COR-L47 (cell line): ENCODE data around the gene ANXA7.
"Not testable (repeated sequence)": the region's sequence is repeated elsewhere in the genome, so short reads cannot be mapped to it uniquely, and the experiment has no call there.

ENCODE experiments used
- DNase-seq: peaks from one replicate; lab custom pipeline; 2025; lab: John Stamatoyannopoulos, UW

ANXA7 gene

GRCh38 chr10:73407495-73407894, 6.4 kb downstream of the ANXA7 start:
- no peak for DNase-seq

DNA sequence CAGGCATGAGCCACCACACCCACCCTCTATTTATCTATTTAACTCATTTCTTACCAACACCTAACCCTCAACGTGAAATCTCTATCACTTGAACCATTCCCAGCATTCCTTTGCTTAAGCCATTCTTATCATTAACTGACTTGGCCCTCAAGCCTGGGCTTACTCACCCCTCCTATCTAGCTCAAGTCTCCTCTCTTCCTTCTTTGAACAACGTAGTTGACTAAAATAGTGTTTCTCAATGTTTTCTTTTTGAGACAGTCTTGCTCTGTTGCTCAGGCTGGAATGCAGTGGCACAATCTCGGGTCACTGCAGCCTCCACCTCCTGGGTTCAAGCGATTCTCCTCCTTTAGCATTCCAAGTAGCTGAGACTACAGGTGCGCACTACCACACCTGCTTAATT, 7.0 kb downstream of the ANXA7 start:
- no peak for DNase-seq

DNA sequence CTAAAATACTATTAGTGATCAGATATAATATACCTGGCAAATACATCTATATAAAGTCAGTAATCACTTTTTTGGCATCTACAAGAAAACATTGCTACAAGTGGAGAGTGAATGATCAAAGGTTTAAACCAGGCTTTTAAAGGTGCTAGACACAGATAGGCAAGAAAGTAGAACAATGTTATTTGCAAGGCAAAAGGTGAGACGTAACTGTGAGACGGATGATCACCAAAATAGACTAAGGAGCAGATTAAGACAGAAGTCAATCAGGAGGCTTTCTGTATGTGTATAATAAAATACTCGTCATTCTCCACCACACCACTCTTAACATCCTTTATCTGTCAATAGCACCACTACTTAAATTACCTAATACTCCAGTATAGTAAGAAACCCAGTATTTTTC, 8.3 kb downstream of the ANXA7 start:
- no peak for DNase-seq

- no peak for DNase-seq
Measured at GRCh38 chr10:73404690-73405089, 9.2 kb downstream of the ANXA7 start.

DNA sequence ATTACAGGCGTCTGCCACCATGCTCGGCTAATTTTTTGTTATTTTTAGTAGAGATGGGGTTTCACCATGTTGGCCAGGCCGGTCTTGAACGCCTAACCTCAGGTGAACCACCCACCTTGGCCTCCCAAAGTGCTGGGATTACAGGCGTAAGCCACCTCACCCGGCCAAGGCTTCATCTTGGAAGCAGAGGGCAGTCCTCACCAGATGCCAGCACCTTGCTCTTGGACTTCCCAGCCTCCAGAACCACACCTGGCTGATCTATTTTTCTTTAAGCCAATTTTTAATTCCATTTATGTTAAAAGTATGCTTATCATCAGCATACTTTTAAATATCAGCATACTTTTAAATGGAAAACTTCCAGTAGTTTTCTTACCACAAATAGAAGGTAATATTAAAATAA, 12.2 kb downstream of the ANXA7 start:
- no peak for DNase-seq

DNA sequence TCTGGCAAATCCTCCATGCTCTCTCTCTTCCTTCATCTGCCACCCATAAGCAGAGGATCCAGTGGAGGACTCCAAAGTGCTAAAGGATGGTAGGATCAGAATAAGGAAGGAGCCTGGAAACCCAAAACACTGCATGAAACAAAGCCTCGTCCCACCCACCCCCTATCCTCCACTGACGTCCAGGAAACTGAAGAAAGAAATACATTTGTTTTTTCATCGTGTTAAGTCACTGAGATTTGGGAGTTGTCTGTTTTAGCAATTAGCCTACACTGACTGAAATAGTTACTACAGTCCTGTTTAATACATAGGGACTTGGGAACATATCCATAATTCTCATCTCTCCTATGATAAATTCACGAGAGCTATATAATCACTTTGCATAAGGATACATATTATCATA, 14.8 kb downstream of the ANXA7 start:
- no peak for DNase-seq

DNA sequence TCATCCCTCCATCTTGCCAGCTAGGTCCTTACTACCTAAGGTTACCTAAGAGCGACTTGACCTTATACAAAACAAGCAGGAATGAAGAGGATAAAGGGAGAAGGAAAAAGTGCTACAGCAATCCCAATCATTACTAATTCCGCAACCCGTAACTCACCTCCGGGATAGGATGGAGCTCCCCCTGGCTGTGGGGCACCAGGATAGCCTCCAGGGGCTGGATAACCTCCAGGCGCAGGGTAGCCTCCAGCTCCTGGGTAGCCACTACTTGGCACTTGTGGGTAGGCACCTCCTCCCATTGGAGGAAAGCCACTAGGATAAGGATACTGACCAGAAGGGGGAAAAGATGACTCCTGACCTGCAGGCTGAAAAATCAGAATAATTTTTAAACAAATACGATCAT, 15.8 kb downstream of the ANXA7 start:
- no peak for DNase-seq

DNA sequence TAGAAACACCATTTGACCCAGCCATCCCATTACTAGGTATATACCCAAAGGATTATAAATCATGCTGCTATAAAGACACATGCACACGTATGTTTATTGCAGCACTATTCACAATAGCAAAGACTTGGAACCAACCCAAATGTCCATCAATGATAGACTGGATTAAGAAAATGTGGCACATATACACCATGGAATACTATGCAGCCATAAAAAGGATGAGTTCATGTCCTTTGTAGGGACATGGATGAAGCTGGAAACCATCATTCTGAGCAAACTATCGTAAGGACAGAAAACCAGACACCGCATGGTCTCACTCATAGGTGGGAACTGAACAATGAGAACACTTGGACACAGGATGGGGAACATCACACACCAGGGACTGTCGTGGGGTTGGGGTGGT, 19.5 kb downstream of the ANXA7 start:
- DNase-seq: not testable (repeated sequence)

GRCh38 chr10:73388228-73388627, 25.6 kb downstream of the ANXA7 start:
- DNase-seq: no peak

- DNase-seq: no peak
Measured at GRCh38 chr10:73386583-73386982, 27.3 kb downstream of the ANXA7 start.

DNA sequence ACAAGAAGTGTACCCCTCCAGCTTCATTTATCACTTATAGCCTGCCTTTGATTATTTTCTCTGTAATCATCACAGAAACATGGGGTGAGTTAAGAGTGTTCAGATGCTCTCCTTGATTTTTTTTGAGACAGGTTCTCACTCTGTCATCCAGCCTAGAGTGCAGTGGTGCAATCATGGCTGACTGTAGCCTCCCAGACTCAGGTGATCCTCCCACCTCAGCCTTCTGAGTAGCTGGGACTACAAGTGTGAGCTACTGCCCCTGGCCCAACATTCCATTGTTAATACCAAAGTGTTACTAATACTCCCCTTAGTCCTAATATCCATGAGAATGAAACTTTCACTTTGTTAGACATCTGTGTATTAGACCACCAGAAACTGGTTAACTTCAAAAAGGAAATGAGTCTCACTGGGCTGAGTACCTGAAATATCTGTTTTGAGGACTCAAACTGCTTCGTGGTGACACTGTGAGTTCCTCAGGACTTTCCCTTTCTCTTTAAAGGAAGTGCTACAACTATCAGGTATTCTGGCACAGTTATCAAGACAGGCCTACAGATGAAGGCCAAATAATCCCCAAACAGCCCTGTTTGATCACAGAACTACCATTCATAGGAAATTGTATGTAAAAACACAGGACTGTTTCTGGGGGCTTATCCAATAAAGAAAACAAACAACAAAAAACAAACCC, 34.7 kb downstream of the ANXA7 start:
- DNase-seq: no peak

- DNase-seq: no peak
Measured at GRCh38 chr10:73376679-73377078, 37.2 kb downstream of the ANXA7 start.

- no peak for DNase-seq
Measured at GRCh38 chr10:73368238-73368637, 45.6 kb downstream of the ANXA7 start.

GRCh38 chr10:73366381-73367298, 47.2 kb downstream of the ANXA7 start:
- no peak for DNase-seq

GRCh38 chr10:73364964-73365363, 48.9 kb downstream of the ANXA7 start:
- no peak for DNase-seq

DNA sequence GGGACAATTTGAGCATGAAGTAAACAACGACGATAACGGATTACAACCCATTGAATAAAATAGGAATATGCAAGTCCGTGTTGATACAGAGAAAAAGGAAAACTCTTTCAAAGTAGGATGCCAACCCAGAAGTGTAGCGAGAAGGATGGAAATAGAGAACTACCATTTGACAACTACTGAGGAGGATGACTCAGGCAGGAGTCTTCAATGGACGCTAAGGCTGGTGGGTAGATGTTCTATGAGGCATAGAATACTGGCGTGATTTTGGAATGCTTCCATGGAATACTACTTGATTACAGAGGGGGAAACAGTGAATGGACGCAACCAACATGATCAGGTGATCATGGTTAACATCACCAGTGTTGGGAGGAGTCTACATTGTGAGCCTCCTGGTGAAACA, 54.4 kb downstream of the ANXA7 start:
- no peak for DNase-seq

DNA sequence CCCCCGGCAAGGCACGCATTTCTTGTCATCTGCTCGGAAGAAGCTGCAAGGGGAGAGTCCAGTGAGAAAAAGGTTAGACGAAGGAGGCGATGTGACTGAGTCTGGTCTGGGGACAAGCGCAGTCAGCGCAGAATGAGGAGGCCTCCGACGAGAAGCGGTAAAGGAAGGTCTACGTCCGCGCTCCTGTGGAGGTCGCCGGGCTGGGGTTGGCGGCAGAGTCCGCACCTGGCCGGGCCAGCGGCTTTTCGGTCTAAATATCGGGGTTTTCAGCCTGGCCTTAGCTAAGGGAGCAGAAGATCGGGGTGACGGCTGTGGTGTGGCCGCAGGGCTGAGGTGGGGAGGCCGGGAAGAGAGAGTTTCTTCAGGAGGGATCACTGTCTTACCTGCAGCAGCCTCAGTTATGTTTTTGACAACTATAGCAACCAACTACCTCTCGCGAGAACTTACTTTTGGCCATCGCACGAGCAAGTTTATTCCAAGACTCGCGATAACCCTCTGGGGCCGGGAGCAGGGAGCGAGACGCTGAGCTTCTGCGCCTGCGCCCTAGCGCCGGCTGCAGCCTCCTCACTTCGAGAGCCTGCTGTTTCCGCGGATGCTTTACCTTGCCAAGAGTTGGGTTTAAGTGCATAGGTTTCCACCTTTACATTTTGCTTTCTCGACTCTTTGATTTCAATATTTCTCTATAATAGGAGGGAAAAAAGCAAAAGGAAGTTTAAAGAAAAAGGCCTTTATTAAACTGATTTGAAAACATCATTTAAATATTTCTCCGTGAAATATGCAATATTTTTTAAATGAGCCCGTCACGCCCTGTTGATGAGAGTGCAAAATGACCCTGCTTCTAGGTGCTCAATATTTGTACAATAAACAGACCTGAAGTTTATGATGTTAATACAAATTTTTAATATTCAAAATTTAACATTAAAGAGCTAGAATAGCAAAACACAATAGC, 55.3 kb downstream of the ANXA7 start, which contains the start of gene CFAP70:
Gene CFAP70, minus strand, starts transcription at position 534 of the 949 bp plus-strand sequence. CDS start 4,068 bp downstream, outside the sequence.
- peak; percentile 90 for DNase-seq

DNA sequence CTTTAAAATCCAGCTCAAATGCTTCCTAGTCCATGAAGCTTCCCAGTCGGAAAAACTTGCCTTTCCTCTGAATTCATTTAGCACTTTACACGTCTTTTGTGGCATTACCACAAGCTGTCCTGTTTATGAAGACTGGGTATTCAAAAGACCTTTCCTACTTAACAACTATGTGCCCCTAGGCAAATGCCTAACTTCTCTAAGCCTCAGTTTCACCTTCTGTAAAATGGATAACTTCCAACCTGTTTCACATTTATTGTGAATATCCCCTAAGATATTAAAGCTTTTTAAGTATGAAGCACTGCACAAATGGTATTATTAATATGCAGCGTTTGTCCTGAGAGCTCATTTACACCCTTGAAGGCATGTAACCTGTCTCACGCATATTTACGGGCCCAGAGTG, 56.0 kb downstream of the ANXA7 start:
- DNase-seq: no peak

DNA sequence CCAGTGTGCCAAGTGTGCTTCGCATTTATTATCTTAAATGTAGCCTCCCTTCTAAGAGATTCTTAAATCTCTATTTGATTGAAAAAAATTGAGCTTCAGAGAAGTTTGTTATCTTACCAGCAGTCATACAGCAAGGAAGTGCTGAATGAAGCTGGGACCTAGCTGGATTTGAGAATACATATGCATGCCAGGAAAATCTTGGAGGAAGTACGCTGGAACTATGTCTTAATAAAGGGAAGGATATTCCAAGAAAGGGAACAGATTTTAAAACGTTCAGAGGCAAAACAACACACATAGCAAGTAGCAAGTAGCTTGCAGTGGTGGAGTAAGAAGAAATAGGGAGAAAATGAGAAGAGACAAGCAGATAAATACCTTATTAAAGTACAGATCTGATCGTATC, 56.7 kb downstream of the ANXA7 start:
- no peak for DNase-seq

DNA sequence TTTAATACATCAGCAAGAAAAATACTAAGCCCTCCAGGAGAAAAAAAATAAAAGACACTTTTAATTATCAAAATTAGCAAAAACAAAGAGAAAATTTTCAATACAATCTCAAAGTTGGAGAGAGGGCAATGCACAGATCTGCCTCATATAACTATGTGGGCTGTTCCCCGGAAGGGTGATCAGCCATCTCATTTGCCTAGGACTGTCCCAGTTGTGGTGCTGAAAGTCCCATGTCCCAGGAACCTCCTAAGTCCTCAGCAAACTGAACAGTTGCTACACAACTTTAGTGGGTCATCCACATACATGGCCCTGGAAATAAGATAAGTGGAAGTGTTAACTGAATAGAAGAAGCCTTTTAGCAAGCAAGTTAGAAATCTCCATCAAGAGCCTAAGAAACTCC, 69.6 kb downstream of the ANXA7 start:
- no peak for DNase-seq

- DNase-seq: no peak
Measured at GRCh38 chr10:73340121-73340520, 73.7 kb downstream of the ANXA7 start.

GRCh38 chr10:73339436-73339835, 74.4 kb downstream of the ANXA7 start:
- no peak for DNase-seq
